Progenitor cell of endocrine pancreas (in vitro differentiated cells): ENCODE measurements around the gene SP1. TPM values are rescaled to one million over a fixed set of nuclear protein-coding genes. Genes with fewer than 3 reads are reported as not detected.
"Not testable (repeated sequence)": the region's sequence is repeated elsewhere in the genome, so short reads cannot be mapped to it uniquely, and the experiment has no call there.

Experiments used
- DNase-seq: peaks from one replicate; pipeline ENCODE4 v3.0.0; 2021; ENCODE audit warnings: low spot score; ENCODE audit not compliant: unreplicated experiment
- H3K27ac Mint-ChIP-seq: 2 replicates; pipeline ENCODE4 v1.8.0; 2021; ENCODE audit warnings: mild to moderate bottlenecking, moderate library complexity, mixed read lengths
- H3K27me3 Mint-ChIP-seq: 2 replicates; pipeline ENCODE4 v1.8.0; 2021; ENCODE audit warnings: mixed read lengths
- H3K36me3 Mint-ChIP-seq: 2 replicates; pipeline ENCODE4 v1.8.0; 2022; ENCODE audit warnings: mixed read lengths; ENCODE audit not compliant: insufficient read depth
- H3K4me1 Mint-ChIP-seq: 2 replicates; pipeline ENCODE4 v1.8.0; 2021; ENCODE audit warnings: low read depth, mixed read lengths
- H3K4me3 Mint-ChIP-seq: 2 replicates; pipeline ENCODE4 v1.8.0; 2021; ENCODE audit warnings: low read depth, mild to moderate bottlenecking, moderate library complexity, mixed read lengths
- H3K9me3 Mint-ChIP-seq: 2 replicates; pipeline ENCODE4 v1.8.0; 2021; ENCODE audit warnings: low read depth, mixed read lengths
- total RNA-seq: library from RNA; stranded (reverse); gene quantifications from 2 replicates; pipeline ENCODE4 v1.2.1, GENCODE V29; 2021
- TF ChIP-seq, protein P1 (sequence below): fragments of 200-600 bp; sonication (generic); IDR thresholded peaks from one replicate; pipeline ENCODE4 v1.5.0; 2021; ENCODE audit warnings: antibody characterized with exemption, mild to moderate bottlenecking; ENCODE audit not compliant: unreplicated experiment

Gene SP1
- total RNA-seq, 1 donor from 2014 or later: 90.5 TPM

DNA sequence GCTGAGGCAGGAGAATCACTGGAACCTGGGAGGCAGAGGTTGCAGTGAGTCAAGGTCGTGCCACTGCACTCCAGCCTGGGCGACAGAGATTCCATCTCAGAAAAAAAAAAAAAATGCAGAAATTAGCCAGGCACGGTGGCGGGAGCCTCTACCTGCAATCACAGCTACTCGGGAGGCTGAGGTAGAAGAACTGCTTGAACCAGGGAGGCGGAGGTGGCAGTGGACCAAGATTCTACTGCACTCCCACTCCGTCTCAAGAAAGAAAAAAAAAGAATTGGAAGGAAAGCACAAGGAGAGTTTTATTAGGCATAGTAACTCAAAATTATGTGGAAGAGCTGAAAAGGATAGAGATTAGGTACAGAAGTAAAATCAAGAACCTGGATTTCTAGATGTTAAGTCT lies 22.9 kb downstream of the SP1 start:
- no peak for DNase-seq
- Mint-ChIP-seq H3K27me3 (no peaks in the 10 kb centered on the region), H3K4me3 (no peak overlapping the region), H3K36me3 (peaks cover 15% of the 10 kb centered on the region), H3K4me1 (no peaks in the 10 kb centered on the region), H3K9me3 (peaks cover 3% of the 10 kb centered on the region), H3K27ac (no peak overlapping the region)
- TF ChIP-seq, protein P1, sequence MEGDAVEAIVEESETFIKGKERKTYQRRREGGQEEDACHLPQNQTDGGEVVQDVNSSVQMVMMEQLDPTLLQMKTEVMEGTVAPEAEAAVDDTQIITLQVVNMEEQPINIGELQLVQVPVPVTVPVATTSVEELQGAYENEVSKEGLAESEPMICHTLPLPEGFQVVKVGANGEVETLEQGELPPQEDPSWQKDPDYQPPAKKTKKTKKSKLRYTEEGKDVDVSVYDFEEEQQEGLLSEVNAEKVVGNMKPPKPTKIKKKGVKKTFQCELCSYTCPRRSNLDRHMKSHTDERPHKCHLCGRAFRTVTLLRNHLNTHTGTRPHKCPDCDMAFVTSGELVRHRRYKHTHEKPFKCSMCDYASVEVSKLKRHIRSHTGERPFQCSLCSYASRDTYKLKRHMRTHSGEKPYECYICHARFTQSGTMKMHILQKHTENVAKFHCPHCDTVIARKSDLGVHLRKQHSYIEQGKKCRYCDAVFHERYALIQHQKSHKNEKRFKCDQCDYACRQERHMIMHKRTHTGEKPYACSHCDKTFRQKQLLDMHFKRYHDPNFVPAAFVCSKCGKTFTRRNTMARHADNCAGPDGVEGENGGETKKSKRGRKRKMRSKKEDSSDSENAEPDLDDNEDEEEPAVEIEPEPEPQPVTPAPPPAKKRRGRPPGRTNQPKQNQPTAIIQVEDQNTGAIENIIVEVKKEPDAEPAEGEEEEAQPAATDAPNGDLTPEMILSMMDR: no peak

DNA sequence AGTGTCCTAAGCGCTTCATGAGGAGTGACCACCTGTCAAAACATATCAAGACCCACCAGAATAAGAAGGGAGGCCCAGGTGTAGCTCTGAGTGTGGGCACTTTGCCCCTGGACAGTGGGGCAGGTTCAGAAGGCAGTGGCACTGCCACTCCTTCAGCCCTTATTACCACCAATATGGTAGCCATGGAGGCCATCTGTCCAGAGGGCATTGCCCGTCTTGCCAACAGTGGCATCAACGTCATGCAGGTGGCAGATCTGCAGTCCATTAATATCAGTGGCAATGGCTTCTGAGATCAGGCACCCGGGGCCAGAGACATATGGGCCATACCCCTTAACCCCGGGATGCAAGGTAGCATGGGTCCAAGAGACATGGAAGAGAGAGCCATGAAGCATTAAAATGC lies 31.0 kb downstream of the SP1 start:
- H3K4me3 Mint-ChIP-seq: no peak overlapping the region
- H3K36me3 Mint-ChIP-seq: peaks cover 19% of the 10 kb centered on the region
- H3K9me3 Mint-ChIP-seq: no peaks in the 10 kb centered on the region
- H3K27ac Mint-ChIP-seq: peak overlapping the region; percentile 19
- no peak for DNase-seq
- no peaks in the 10 kb centered on the region for H3K4me1 Mint-ChIP-seq
- TF ChIP-seq, protein P1: no peak
- H3K27me3 Mint-ChIP-seq: no peaks in the 10 kb centered on the region

DNA sequence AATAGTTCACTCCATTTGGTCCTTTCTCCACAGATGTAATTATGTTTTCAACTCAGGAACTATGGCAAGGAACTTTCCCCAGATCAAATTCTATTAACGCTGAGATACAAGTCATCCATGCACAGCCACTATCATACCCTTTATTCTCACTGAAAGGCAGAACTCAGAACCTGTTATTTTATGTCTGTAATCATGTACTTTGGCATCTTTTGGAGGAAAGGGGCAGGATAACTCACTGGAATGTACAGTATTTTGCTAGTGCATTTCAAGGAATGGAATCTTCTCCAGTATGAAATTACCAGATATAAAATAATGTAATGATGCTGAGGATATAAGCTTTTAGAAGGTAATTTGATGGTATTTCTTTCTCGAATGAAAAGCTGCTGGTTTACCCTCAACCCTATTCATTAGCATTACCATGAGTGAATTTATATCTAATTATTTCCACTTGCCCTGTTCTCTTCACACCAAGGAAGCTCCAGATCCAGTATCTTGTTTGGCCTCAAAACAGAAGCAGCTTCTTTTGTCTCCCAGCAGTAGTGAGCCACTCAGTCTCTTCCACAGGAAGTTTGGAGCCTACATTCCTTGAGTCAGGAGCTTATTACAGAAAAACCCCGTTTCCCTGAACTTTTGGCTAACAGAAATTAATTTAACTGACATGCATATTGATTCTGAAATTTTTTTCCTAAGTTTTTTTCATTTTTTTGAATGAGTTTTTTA lies 33.7 kb downstream of the SP1 start:
- no peaks in the 10 kb centered on the region for H3K9me3 Mint-ChIP-seq
- H3K27ac Mint-ChIP-seq: no peak overlapping the region
- peaks cover 5% of the 10 kb centered on the region for H3K4me1 Mint-ChIP-seq
- DNase-seq: no peak
- no peak overlapping the region for H3K4me3 Mint-ChIP-seq
- TF ChIP-seq, protein P1: no peak
- H3K36me3 Mint-ChIP-seq: peaks cover 14% of the 10 kb centered on the region
- H3K27me3 Mint-ChIP-seq: no peaks in the 10 kb centered on the region

DNA sequence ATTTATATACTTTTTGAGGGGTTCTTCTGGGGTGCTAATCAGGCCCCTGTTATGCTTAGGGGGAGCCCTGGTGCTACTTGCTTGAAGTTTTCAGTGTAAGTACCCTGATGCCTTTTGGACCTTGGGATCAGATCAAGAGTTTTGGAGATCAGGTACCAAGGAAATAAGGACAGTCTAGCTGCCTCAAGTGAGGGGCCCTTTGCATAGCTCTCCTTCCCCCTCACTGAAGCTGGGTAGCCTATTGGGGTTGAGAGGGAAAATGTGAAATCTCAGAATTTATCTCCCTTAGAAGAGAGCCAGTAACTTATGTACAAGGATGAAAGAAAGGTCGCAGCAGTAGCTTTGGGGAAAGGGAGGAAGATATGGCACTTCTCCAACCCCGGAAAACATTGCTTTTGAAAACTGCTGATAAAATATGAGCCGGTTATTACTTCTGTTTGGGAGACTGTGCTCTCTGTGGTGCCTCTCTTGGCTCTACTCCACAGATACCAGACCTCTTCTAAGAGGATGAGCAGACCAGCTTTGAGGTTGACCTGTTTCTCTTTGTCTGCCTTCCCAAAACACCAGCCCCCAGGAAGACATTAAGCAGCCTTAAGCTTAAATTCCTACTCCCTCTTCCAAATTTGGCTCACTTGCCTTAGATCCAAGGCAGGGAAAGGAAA lies 34.9 kb downstream of the SP1 start:
- peaks cover 15% of the 10 kb centered on the region for H3K4me1 Mint-ChIP-seq
- peaks cover 9% of the 10 kb centered on the region for H3K36me3 Mint-ChIP-seq
- no peak overlapping the region for H3K4me3 Mint-ChIP-seq
- TF ChIP-seq, protein P1: no peak
- H3K27me3 Mint-ChIP-seq: no peaks in the 10 kb centered on the region
- H3K27ac Mint-ChIP-seq: no peak overlapping the region
- no peak for DNase-seq
- no peaks in the 10 kb centered on the region for H3K9me3 Mint-ChIP-seq

DNA sequence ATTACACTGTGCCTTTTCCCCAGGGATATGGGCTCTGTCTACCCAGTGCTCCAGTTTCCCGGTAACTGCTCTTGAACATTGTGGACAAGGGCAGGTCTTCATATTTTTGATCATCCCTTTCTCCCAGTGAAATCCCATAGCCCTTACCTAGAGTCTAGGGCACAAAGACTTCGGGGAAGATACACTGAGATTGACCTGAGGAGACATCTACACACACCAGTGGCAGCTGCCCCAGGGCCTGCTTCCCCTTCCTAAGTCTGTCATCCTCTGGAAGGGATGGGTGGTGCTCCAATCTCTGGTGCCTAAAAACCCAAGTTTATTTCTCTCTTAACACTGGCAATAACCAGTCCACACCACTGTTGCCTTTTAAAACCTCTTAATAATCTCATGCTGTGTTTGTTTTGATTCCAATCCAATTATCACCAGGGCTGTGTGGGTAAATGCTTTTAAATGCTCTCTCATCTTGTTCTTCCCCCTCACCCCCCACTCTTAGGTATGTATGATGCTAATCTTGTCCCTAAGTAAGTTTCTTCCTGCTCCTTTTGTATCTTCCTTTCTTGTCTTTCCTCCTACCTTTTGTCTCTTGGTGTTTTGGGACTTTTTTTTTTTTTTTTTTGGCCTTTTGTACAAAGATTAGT lies 35.9 kb downstream of the SP1 start:
- H3K9me3 Mint-ChIP-seq, H3K27me3 Mint-ChIP-seq, H3K36me3 Mint-ChIP-seq, H3K4me3 Mint-ChIP-seq, DNase-seq: not testable (repeated sequence)
- H3K27ac Mint-ChIP-seq: peak overlapping the region; percentile 67
- peaks cover 22% of the 10 kb centered on the region for H3K4me1 Mint-ChIP-seq

DNA sequence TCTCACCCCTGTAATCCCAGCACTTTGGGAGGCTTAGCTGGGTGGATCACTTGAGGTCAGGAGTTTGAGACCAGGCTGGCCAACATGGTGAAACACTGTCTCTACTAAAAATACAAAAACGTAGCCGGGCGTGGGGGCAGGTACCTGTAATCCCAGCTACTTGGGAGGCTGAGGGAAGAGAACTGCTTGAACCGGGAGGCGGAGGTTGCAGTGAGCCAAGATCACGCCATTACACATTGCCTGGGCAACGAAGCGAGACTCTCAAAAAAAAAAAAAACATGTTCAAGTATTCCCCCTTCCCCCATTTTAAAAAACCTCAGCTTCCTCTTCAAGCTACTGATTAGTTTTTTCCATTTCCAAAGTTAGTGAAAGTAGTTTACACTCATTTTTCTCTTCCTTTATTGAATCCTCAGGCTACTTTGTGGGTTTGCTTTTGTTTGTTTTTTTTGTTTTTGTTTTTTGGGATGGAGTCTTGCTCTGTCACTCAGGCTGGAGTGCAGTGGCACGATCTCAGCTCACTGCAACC lies 37.4 kb downstream of the SP1 start:
- H3K4me3 Mint-ChIP-seq, H3K27me3 Mint-ChIP-seq, H3K36me3 Mint-ChIP-seq, H3K9me3 Mint-ChIP-seq, DNase-seq: not testable (repeated sequence)
- Mint-ChIP-seq H3K4me1 (peaks cover 27% of the 10 kb centered on the region), H3K27ac (peak overlapping the region; percentile 76)
